GM19468 (cell line): ENCODE data around the gene ATP5ME.
"Not testable (repeated sequence)": the region's sequence is repeated elsewhere in the genome, so short reads cannot be mapped to it uniquely, and the experiment has no call there.

Experiments used
- ATAC-seq: cut with Tn5 transposase; IDR thresholded peaks from one replicate; pipeline ENCODE4 v1.9.1; 2021; ENCODE audit warnings: mild to moderate bottlenecking, moderate library complexity, moderate number of reproducible peaks; ENCODE audit not compliant: unreplicated experiment; ENCODE audit errors: extremely low read depth

Gene ATP5ME

GRCh38 chr4:674172-675035 lies at the start of gene ATP5ME, which contains the start of gene MYL5:
TSS of gene ATP5ME (minus strand) at chr4:674276. CDS start at chr4:674247, 29 bp downstream.
TSS of gene MYL5 (plus strand) at chr4:674542. CDS start at chr4:678027, 3,485 bp downstream.
- ATAC-seq = peak; percentile 87

- ATAC-seq = no peak
Measured at GRCh38 chr4:722851-723360, 48.8 kb upstream of the ATP5ME start.

GRCh38 chr4:722169-722725 lies 48.2 kb upstream of the ATP5ME start:
- ATAC-seq = no peak

GRCh38 chr4:721261-722168 lies 47.4 kb upstream of the ATP5ME start:
- ATAC-seq = no peak

GRCh38 chr4:720111-720860 lies 46.2 kb upstream of the ATP5ME start:
- no peak for ATAC-seq

- no peak for ATAC-seq
Measured at GRCh38 chr4:718460-718859, 44.4 kb upstream of the ATP5ME start.

- no peak for ATAC-seq
Measured at GRCh38 chr4:717601-718320, 43.7 kb upstream of the ATP5ME start.

- no peak for ATAC-seq
Measured at GRCh38 chr4:714087-714486, 40.0 kb upstream of the ATP5ME start.

- ATAC-seq = no peak
Measured at GRCh38 chr4:712916-713632, 39.0 kb upstream of the ATP5ME start.

- ATAC-seq = no peak
Measured at GRCh38 chr4:712093-712492, 38.0 kb upstream of the ATP5ME start.

- no peak for ATAC-seq
Measured at GRCh38 chr4:710916-711315, 36.8 kb upstream of the ATP5ME start.

GRCh38 chr4:710116-710515 lies 36.0 kb upstream of the ATP5ME start:
- no peak for ATAC-seq

GRCh38 chr4:709348-709747 lies 35.3 kb upstream of the ATP5ME start:
- ATAC-seq = no peak

- ATAC-seq = no peak
Measured at GRCh38 chr4:708631-708933, 34.5 kb upstream of the ATP5ME start.

GRCh38 chr4:707929-708630 lies 34.0 kb upstream of the ATP5ME start:
- ATAC-seq = no peak

- no peak for ATAC-seq
Measured at GRCh38 chr4:706834-707598, 32.9 kb upstream of the ATP5ME start.

GRCh38 chr4:706083-706633 lies 32.1 kb upstream of the ATP5ME start:
- ATAC-seq = not testable (repeated sequence)
